Cortex of kidney (tissue), 1 donor: Measurements from ENCODE around the gene CHRM1.
"Not testable (repeated sequence)": the region's sequence is repeated elsewhere in the genome, so short reads cannot be mapped to it uniquely, and the experiment has no call there.

Source experiments
- DNase-seq: peaks from one replicate; lab custom pipeline; 2025; lab: John Stamatoyannopoulos, UW

Gene CHRM1

GRCh38 chr11:62875698-62876478, 45.3 kb downstream of the CHRM1 start:
- DNase-seq, result no peak

DNA sequence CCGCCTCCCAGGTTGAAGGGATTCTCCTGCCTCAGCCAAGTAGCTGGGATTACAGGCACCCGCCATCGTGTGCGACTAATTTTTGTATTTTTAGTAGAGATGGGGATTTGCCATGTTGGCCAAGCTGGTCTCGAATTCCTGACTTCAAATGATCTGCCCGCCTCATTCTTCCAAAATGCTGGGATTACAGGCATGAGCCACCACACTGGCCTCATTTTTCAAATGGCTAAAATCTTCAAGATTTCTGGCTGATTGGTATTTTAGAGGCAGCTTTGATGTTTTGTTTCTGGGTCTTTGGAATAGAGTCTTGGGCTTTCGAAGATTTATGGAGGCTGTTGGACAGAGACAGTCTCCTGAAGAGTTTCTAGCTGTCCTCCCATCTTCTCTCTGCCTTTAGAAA, 46.3 kb downstream of the CHRM1 start:
- DNase-seq, result no peak

- no peak for DNase-seq
These were observed 55.5 kb downstream of the CHRM1 start for GRCh38 chr11:62865635-62866034.

DNA sequence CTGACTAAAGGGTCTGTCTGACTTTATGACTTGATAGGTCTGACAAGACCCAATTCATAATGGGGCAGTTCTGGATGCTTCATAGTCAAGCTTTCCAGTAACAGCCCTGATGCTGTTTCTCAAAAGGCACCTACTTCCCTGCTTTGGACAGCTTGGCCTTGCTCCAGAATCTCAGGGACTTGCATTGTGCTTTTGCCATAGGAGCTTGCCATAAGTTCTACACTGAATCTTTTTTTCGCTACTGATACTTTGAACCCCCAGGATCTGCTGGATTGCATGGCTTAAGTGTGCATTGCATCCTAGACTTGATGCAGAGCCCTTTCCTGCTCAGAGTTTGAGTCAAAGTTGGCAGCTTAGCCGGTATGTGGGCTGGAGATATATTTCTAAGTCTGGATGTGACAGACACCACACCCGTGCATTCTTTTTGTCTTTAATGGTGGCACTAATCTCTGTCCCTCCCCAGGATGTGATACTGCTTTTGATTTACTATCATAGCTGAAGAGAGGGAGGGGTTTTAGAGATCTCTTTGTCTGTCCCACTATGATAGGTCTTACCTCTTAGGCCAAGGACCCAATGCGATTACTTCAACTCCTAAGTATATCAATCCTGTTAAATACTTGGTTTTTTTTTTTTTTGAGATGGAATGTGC, 57.4 kb downstream of the CHRM1 start:
- DNase-seq, result no peak

GRCh38 chr11:62861564-62862192, 59.5 kb downstream of the CHRM1 start:
- DNase-seq, result not testable (repeated sequence)

DNA sequence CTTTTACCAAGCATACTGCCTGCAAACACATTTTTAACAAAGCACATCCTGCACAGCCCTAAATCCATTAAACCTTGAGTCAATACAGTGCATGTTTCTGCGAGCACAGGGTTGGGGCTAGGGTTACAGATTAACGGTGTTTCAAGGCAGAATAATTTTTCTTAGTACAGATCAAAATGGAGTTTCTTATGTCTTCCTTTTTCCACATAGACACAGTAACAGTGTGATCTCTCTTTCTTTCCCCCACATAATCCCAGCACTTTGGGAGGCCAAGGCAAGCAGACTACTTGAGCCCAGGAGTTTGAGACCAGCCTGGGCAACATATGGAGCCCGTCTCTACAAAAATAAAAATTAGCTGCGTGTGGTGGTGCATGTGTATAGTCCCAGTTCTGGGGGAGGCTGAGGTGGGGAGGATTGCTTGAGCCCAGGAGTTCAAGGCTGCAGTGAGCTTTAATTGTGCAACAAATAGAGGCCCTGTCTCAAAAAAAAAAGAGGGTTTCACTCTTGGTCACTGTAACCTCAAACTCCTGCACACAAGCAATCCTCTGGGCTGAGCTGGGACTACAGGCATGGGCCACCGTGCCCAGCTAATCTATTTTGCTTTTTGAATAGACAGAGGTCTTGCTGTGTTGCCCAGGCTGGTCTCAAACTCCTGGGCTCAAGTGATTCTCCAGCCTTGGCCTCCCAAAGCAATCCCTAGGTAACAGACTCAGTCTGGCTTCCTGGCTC, 60.2 kb downstream of the CHRM1 start:
- DNase-seq, result no peak

DNA sequence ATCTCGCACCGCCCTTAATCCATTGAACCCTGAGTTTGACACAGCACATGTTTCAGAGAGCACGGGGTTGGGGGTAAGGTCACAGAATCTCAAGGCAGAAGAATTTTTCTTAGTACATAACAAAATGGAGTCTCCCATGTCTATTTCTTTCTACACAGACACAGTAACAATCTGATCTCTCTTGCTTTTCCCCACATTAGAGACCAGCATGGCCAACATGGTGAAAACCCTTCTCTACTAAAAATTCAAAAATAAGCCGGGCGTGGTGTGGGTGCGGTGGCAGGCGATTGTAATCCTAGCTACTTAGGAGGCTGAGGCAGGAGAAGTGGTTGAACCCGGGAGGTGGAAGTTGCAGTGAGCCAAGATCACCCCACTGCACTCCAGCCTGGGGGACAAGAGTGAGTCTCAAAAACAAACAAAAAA, 61.9 kb downstream of the CHRM1 start:
- not testable (repeated sequence) for DNase-seq
